GM21737 (cell line): Measurements from ENCODE around the gene ATAT1.
"Not testable (repeated sequence)": the region's sequence is repeated elsewhere in the genome, so short reads cannot be mapped to it uniquely, and the experiment has no call there.

Experiments
- ATAC-seq: cut with Tn5 transposase; IDR thresholded peaks from one replicate; pipeline ENCODE4 v1.9.1; 2021; ENCODE audit warnings: mild to moderate bottlenecking, moderate library complexity; ENCODE audit not compliant: unreplicated experiment

ATAT1 gene

DNA sequence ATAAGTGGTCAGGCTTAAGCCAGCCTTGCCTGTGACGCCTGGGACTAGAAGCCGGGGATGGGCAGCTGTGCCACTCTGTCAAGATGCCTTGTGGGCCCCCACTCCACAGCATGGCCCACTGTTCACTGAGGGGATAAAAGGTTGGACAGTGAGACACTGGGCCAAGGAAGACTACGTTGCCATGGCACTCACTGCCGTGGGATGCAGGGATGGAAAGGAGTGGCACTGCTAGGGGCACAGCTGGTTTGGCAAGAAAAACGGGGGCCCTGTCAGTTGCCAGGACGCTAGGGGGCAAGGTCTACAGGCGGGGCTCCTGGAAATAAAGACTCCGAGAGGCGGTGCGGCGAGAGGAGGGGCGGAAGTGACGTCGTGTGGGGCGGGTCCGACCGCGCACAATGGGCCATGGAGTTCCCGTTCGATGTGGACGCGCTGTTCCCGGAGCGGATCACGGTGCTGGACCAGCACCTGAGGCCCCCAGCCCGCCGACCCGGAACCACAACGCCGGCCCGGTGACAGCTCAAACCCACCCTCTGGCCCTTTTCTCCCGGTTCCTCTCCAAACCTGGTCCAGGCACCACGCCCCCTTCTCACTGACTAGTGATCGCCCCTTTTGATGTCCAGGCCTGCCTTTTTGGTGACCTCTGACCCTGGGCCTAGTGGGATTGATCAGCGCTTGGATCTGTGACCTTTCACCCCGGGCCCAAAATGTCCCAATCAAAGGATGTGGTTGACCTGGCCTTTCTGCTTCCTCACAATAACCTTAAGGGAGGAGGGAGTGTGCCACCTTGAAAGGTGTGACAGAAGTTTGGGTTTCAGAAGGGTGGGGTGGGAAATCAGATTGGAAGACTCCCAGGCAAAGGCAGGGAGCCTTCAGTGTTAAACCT, at the start of gene ATAT1:
Gene ATAT1, plus strand, starts transcription at position 391 of the 883 bp plus-strand sequence.
- peak; percentile 84 for ATAC-seq

DNA sequence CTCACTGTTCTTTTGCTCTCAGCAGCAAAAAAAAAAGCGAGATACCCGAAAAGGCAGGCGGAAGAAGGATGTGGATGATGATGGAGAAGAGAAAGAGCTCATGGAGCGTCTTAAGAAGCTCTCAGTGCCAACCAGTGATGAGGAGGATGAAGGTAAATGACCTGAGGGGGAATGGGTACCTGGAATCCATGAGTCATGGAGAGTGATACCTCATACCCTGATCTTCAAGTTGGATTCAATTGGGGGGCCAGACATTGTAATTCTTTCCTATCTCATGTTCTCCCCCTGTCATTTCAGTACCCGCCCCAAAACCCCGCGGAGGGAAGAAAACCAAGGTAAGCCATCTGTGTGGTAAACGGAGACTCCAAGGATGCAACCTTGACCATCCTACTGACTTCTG, 48.6 kb upstream of the ATAT1 start:
- no peak for ATAC-seq

DNA sequence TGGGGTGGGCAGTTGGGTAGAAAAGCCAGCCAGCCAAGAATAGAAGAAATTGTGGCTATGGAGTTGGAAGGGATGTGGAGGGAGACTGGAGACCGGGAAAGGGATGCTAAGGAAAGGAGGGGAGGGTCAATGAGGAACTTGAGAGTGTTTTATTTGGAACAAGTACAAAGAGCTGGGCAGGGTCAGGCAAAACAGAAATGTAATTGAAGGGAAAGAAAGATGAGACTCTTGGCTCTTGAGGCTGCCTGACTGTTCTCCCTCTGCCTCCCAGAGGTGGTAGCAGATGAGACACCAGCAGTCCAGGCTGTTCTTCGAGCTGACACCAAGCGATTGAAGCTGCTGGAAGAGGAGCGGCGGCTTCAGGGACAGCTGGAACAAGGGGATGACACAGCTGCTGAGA, 42.8 kb upstream of the ATAT1 start:
- no peak for ATAC-seq

DNA sequence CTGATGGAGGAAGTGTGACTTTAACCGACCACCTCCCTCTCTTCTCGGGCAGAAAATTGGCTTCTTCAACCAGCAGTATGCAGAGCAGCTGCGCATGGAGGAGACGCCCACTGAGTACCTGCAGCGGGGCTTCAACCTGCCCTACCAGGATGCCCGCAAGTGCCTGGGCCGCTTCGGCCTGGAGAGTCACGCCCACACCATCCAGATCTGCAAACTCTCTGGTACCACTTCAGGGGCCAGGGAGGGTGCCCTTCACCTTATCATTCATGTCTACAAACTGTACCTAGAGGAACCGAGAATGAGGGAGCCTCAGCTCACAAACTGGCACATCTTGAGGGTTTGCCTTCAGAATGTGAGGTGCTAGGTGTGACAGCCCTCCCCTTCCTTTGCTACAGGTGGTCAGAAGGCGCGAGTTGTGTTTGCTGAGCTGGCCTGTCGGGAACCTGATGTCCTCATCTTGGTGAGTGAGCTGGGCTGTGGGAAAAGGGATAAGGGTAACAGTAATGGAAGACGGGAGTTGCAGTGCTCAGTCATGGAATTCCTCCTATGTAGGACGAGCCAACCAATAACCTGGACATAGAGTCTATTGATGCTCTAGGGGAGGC, 36.8 kb upstream of the ATAT1 start:
- no peak for ATAC-seq

DNA sequence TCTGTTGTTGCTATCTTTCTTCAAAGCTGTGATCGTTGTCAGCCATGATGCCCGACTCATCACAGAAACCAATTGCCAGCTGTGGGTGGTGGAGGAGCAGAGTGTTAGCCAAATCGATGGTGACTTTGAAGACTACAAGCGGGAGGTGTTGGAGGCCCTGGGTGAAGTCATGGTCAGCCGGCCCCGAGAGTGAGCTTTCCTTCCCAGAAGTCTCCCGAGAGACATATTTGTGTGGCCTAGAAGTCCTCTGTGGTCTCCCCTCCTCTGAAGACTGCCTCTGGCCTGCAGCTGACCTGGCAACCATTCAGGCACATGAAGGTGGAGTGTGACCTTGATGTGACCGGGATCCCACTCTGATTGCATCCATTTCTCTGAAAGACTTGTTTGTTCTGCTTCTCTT, 36.2 kb upstream of the ATAT1 start:
- ATAC-seq, result no peak

DNA sequence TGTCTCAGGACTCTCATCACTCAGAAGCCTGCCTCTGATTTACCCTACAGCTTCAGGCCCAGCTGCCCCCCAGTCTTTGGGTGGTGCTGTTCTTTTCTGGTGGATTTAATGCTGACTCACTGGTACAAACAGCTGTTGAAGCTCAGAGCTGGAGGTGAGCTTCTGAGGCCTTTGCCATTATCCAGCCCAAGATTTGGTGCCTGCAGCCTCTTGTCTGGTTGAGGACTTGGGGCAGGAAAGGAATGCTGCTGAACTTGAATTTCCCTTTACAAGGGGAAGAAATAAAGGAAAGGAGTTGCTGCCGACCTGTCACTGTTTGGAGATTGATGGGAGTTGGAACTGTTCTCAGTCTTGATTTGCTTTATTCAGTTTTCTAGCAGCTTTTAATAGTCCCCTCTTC, 35.7 kb upstream of the ATAT1 start:
- ATAC-seq, result no peak

DNA sequence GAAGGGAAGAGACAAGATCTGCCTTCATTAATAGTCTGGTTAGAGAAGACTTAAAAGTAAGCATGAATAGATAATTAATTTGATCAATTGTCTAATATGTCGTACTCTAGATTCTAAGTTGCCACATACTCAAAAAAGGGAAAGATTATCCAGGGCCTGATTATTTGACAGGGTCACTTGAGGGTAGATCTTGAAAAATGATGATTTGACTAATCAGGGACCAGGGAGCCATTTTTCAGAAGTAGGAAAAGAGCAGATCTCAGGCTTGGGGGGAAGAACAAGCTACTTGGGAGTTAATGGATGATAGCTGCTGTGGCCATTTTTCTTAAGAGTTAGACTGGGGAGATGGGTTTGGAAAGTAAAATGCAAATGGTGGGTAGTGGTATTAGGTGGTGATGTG, 34.4 kb upstream of the ATAT1 start:
- ATAC-seq, result no peak

DNA sequence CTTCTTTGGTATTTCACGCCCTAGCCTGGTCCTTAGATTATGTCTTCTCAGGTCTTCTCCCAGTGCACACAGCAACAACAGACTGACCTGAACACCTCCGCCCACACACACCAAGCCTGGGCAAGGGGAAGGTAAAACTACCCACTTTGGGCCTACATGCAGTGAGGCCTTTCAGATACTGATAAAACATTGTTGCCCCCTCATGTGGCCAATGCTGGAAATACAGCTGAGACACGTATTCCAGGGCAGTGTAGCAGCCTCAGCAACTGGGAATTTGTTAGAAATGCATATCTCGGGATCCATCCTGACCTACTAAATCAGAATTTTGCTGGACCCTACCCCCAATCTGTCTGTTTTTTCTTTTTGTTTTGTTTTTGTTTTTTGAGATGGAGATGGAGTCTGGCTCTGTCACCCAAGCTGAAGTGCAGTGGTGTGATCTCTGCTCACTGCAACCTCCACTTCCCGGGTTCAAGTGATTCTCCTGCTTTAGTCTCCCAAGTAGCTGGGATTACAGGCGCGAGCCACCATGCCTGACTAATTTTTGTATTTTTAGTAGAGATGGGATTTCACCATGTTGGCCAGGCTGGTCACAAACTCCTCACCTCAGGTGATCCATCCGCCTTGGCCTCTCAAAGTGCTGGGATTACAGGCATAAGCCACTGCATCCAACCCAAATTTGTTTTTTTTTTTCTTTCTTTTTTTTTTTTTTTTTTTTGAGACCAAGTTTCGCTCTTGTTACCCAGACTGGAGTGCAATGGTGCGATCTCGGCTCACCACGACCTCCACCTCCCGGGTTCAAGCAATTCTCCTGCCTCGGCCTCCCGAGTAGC, 29.1 kb upstream of the ATAT1 start:
- ATAC-seq, result not testable (repeated sequence)

DNA sequence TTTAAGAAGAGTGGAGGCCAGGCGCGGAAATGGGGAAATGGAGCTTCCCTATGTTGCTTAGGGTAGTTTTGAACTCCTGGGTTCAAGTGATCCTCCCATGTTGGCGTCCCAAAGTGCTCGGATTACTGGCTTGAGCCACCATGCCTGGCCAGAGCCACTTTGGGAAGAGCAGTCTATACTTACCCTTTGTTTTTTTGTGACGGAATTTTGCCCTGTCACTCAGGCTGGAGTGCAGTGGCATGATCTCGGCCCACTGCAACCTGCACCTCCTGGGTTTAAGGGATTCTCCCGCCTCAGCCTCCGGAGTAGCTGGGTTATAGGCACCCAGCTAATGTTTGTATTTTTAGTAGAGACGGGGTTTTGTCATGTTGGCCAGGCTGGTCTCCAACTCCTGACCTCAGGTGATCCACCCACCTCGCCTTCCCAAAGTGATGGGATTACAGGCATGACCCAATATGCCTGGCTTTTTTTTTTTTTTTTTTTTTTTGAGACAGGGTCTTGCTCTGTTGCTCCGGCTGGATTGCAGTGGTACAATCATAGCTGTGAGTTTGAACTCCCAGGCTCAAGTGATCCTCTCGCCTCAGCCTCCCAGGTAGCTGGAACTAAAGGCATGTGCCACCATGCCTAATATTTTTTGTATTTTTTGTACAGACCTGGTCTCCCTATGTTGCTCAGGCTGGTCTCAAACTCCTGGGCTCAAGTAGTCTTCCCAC, 27.6 kb upstream of the ATAT1 start:
- no peak for ATAC-seq

DNA sequence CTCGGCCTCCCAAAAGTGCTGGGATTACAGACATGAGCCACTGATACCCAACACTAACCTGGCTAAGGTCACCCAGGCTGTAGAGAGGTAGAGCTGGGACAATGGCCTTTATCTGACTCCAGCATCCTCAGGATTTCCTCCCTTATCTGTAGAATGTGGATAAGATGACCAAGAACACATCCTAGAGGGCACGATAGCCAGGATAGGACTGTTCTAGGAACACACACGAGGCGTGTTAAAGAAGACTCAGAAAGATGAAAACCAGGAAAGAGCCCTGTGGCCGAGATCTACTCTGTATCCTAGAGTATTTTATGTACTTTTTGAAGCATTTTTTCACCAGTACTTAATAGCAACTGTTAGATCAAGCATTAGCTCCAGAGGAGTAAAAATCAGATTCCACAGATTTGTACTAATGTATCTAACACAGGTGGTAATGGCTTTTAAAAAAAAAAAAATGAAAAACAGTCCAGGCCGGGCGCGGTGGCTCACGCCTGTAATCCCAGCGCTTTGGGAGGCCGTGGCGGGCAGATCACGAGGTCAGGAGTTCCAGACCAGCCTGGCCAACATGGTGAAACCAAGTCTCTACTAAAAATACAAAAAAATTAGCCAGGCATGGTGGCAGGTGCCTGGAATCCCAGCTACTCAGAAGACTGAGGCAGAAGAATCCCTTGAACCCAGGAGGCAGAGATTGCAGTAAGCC, 26.9 kb upstream of the ATAT1 start:
- no peak for ATAC-seq

DNA sequence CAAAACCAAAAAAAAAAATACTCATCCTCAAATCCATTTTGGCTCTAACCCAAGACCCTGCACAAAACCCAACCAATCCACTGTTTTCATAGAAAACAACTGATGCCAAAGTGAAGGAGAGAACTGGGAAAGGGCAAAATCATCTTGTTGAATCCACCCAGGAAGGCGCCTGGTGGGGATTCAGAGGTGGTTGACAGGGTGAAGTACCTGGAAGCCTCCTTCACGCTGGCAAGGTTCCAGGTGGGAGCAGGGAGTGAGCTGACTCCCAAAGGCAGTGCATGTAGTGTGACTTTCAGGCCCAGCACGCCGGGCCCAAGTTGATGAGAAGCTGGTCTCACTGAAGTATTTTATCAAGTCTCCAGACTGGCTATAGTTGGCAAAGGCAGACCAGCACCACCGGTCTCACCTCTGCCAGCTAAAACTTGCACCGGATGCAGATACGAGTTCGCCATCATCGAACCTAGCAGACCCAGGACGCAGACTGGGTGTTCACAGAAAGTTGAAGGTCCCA, 26.2 kb upstream of the ATAT1 start:
- no peak for ATAC-seq

DNA sequence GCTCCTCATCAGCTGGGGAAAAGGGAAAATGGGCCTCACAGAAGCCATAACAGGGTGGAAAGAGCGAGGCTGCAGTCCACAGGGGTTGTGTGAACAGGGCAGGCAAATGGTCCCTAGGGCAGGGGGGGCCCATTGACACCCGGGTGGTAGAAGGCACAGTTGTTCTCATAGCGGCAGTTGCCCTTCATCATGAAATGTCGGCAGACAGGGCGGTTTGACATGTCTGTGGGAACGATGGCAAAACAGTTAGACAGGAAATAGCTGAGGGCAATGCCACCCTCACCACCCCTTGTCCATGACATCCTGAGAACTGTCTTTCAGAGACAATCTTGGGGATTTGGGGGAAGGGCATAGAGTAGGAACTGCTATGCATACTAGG, 25.2 kb upstream of the ATAT1 start:
- ATAC-seq, result no peak

DNA sequence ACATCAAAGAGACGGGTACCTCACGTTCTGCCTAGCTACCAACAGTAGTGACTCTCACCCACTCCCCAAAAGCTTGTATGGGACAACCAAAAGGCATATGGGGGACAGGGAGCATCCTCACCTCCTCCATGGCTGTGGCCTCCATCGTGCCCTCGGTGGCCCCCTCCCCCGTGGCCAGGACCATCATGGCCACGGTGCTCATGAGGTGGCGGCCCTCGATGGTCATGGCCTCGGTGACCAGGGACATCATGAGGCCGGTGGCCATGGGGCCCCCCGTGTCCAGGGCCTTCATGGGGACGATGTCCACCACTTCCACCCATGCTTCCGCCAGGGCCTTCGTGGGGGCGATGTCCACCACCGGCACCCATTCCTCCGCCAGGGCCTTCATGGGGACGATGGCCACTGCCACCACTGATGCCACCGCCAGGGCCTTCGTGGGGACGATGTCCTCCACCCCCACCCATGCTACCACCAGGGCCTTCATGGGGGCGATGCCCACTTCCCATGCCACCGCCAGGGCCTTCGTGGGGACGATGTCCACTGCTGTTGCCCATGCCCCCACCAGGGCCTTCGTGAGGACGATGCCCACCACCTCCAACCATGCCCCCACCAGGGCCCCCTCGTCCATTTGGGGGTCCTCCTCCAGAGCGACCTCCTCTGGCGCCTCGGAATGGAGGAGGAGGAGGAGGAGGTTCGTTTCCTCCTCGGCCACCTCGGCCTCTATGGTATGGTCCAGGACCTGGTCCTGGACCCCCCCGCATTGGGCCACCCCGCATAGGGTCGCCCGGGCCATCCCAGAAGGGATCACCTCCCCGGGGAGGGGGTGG, 24.6 kb upstream of the ATAT1 start:
- no peak for ATAC-seq

DNA sequence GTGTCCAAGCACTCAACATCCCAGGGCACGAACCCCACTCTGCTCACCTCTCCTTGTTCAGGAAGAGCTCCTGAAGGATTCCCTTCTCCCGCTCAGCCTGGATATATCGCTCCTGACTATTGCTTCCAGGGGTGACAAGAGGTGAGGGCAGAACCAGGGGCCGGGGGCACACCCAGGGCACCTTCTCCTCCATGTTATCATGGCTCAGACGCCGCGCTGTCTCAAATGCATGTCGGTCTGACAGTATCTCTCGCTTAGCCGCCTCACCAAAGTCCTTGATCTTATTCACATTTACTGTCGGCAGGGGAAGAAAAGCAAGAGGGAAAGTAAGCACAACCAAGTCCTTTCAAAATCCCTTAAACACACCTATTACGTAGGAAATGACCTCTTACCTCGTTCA, 22.7 kb upstream of the ATAT1 start:
- ATAC-seq, result no peak

DNA sequence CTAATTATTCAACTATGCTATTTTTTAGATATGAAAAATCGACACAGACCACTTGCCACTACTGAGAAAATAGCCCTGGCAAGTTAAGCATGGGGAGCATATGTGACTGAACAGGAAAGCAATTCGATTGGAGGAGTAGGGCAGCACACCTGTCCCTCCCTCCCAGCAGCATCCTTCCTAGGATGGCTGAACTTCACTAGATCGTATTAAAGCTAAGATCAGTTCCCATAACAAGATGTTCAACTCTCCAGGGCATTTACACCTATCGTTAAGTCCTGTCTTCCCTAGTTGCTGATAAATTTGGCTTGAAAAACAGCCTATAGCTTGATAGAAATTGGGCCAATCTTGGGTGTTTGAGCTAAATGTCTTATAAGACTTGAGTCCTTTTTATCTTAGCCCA, 16.6 kb upstream of the ATAT1 start:
- no peak for ATAC-seq

DNA sequence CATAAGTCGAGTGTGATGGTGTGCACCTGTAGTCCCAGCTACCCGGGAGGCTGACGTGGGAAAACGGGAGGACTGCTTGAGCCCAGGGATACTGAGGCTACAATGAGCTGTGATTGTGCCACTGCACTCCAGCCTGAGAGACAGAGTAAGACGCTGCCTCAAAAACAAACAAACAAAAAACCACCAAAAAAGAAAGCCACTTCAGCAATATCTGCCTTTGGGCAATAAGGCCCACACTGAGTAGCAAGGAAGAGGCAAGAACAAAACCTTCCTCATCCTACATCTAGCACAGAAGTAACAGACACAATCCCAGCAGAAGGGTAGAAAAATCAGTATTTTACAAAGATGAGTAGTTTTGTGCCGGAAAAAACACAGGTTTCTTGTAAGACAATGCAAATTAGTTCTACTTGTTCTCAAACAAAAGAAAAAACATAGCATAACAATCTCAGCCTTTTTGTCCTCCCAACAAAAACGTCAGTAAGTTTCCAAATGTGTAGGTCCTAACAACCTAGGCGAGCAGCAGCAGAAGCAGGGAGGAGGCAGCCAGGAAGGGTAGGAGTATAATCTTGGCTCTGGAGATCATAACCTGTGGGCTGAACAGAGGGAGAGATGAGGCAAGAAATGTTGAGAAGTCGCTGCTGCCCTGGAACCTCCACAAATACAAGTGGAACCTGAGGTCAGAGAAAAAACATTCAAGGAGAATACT, 15.4 kb upstream of the ATAT1 start:
- ATAC-seq, result no peak

DNA sequence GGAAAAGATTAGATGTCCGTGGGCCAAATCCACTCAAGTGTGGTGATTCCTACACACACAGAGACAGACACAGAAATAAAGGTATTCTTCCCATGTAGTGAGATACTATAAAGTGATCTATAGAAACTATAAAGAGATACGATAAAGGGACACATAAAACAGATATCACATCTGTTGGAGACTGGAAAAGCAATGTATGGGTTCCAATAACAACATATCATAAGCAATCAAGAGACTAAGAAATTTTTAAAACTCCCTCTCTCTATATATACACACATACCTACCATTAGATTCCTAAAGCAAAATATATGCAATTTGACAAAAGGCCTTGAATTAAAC, 14.8 kb upstream of the ATAT1 start:
- ATAC-seq, result no peak

DNA sequence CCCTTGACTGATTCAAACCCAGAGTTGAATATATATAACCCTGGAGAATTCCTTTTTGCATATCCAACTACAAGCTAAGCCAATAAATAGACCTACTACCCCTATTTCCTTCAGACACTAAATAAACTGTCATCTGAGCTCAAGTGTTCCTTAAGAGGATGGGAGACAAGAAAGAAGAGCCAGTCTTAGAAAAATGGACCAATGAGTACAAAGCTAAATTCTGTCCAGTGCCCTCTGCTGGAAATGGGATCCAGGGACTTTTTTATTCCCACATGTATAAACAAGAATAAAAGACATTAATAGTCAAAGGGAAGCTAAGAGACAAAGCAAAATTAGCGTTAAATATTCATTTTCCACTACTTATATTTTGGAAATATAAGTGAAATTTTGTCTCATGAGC, 14.5 kb upstream of the ATAT1 start:
- no peak for ATAC-seq

DNA sequence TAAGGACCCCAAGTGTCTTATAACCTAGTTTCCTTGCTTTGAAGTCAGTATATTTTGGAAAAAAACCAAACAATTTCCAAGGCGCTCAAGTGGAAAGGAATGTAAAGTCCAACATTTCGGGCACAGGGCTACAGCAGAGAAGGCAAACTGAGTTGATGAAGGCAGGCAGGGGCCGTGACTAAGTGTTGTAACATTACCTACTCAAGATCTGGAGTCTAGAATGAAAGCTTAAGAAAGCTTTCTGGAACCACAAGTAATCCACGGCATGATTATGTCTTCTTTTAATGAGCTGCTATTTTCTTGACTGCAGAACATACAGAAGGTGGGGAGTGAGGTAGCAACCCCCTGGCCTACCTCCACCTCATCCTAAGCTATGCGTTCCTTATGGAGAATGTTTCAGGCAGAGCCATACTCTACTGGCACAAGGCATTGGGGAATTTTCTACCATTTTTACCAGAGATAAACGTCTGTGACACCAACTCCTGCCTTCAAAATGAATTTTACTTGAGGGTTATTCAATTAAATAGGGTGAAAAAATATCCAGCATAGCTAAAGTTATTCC, 13.9 kb upstream of the ATAT1 start:
- no peak for ATAC-seq
